ENCODE data around the gene ULBP3. TPM values are rescaled to one million over a fixed set of nuclear protein-coding genes. Genes with fewer than 3 reads are reported as not detected.

The ULBP3 gene
- total and polyA plus RNA-seq, 9 of the 15 experiments (the other 6 are each of a cell fraction or from before 2014, with no cell fraction given), result 0.25 to 0.33 TPM; not detected in 7

DNA sequence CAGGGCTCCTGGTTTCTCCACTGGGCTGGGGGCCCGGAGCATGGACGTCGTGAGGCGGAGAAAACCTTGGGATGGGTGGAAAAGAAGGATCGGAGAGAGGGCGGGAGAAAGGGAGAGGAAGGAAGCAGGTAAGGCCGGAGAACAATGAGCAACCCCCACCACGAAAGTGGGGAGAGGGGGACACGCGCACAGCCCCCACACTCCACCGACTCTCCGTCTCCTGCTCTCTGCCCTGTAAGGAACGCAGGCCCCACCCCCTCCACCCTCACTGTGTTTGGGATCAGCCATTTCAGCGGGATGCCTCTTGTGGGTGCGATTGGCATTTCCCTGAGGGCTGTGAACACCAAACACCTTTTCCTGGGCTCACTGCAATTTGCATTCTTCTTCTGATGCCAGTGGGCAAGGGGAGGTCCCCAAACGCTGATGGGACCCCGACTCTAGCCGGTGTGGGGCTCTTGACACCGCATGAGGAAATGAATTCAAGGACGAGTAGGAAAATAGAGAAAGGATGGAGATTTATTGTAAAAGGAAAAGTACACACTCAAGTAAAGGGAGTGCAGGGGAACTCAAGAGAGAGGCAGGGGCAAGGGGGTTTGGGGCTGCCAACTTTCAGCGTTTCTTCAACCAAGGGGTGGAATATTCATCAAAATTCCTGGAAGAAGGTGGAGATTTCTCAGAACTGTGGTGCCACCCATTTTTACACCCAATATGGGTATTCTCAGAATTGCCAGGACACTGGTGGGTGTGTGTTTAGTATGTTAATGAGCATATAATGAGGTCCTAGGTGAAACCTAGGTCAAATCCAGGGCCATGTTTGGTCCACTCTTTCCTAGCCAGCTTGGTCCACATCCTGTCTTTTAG lies 30.5 kb downstream of the ULBP3 start:
- 2% methylated on average over 20 of the region's 21 CpGs for WGBS (ENCODE audit: insufficient coverage, low coverage, missing lambda C conversion rate)
- no peak for DNase-seq (ENCODE audit: extremely low read depth in 1 of 4, low spot score in 3 of 4)
- peaks cover under 1% of the 10 kb centered on the region; the same call in 1 of the 2 replicates for H4K20me1 ChIP-seq (replicated peaks; ENCODE audit: control insufficient read depth, insufficient read depth, low read length)
- no peak overlapping the region for H2AFZ ChIP-seq (ENCODE audit: low read depth, low read length)
- H3K27me3 ChIP-seq (ENCODE audit: control insufficient read depth in 2 of 2, insufficient read depth in 2 of 2, low read length in 2 of 2), result peaks cover 51 to 65% of the 10 kb centered on the region in 2 experiments
- H3K9ac ChIP-seq (ENCODE audit: insufficient read depth in 1 of 2, low read depth in 2 of 2, low read length in 2 of 2), result 0 out of 4 replicates have a peak overlapping the region, but pooled peaks of 1 of the 2 experiments have one; percentile 13
- in situ Hi-C loops (cut with MboI) (no loop called here), intact Hi-C loops (cut with micrococcal nuclease) (no loop called here)
- H3K27ac ChIP-seq (ENCODE audit: extremely low read depth, low read depth, low read length), result no peak overlapping the region
- ChIA-PET POLR2A (no interaction called here), CTCF (ENCODE audit: low intra/inter-chr PET ratio) (no interaction called here)
- no peaks in the 10 kb centered on the region for H3K36me3 ChIP-seq (ENCODE audit: control insufficient read depth, insufficient read depth, low read length)
- peak; percentile 39; the same call in 2 of the 3 replicates for ATAC-seq
- peak; percentile 40 for FAIRE-seq
- peaks cover 0 to 12% of the 10 kb centered on the region in 2 experiments; a peak in 2 of 5 replicates for H3K4me1 ChIP-seq (replicated peaks in 1 of 2; ENCODE audit: control insufficient read depth in 2 of 2, insufficient read depth in 2 of 2, low read length in 2 of 2)
- no TSS peak for BruUV-seq (replicated peaks)
- H3K9me1 ChIP-seq (ENCODE audit: control insufficient read depth, insufficient read depth, low read length), result peaks cover under 1% of the 10 kb centered on the region
- no peak overlapping the region for H3K4me2 ChIP-seq (ENCODE audit: insufficient read depth, low read length)
- H3K79me2 ChIP-seq (ENCODE audit: control insufficient read depth, insufficient read depth, low read length), result no peaks in the 10 kb centered on the region
- H3K4me3 ChIP-seq, result no peak overlapping the region
- TF ChIP-seq ZNF184 (CRISPR knock-in tag; IDR thresholded peaks at IDR 0.05) (no peak), FOXK2 (conservative IDR thresholded peaks at IDR 0.05 in 1 of 2, IDR thresholded peaks at IDR 0.05 in 1 of 2; ENCODE audit: low read depth in 2 of 2) (no peak), STAT5A (IDR thresholded peaks at IDR 0.05; ENCODE audit: borderline replicate concordance, low read length) (0 out of 2 replicates have a peak, but pooled peaks have one; percentile 15), RBM22 (IDR thresholded peaks at IDR 0.05; ENCODE audit: low read depth, low read length, poor library complexity, severe bottlenecking) (no peak)
- no peaks in the 10 kb centered on the region for H3K9me3 ChIP-seq (replicated peaks; ENCODE audit: control insufficient read depth, insufficient read depth, low read depth, low read length)
